GM06990 (cell line): ENCODE data around the gene RPL35.
"Not testable (repeated sequence)": the region's sequence is repeated elsewhere in the genome, so short reads cannot be mapped to it uniquely, and the experiment has no call there.

ENCODE experiments used
- DNase-seq: peaks from one replicate; pipeline ENCODE4 v3.0.0-alpha.2; 2011; ENCODE audit not compliant: insufficient read length; ENCODE audit errors: extremely low read depth
- H3K27me3 ChIP-seq: replicated peaks from 2 replicates; pipeline ENCODE4 v1.6.0; 2011; ENCODE audit warnings: low read length; ENCODE audit not compliant: control insufficient read depth, insufficient read depth
- H3K36me3 ChIP-seq: 2 replicates; pipeline ENCODE4 v1.5.1; 2011; ENCODE audit warnings: low read length; ENCODE audit not compliant: control insufficient read depth, insufficient read depth
- H3K4me3 ChIP-seq: replicated peaks from 2 replicates; pipeline ENCODE4 v1.5.1; 2011; ENCODE audit warnings: low read depth, mild to moderate bottlenecking, control low read depth, low read length
- CTCF ChIP-seq: IDR thresholded peaks from 2 replicates; pipeline ENCODE4 v1.5.1; 2011; ENCODE audit warnings: low read length, control low read depth, mild to moderate bottlenecking, inconsistent platforms; ENCODE audit not compliant: insufficient read depth, poor library complexity, severe bottlenecking

RPL35 gene

GRCh38 chr9:124840300-124840833 is 21.4 kb downstream of the RPL35 start:
- no peaks in the 10 kb centered on the region for H3K36me3 ChIP-seq
- no peak for DNase-seq
- no peak overlapping the region for H3K4me3 ChIP-seq
- H3K27me3 ChIP-seq, result no peaks in the 10 kb centered on the region
- peak; percentile 60 for TF ChIP-seq CTCF

GRCh38 chr9:124839612-124840299 is 22.0 kb downstream of the RPL35 start:
- Histone ChIP-seq H3K27me3 (no peaks in the 10 kb centered on the region), H3K36me3 (no peaks in the 10 kb centered on the region), H3K4me3 (no peak overlapping the region)
- peak; percentile 41 for TF ChIP-seq CTCF
- DNase-seq, result no peak

- H3K27me3 ChIP-seq, DNase-seq, H3K4me3 ChIP-seq, H3K36me3 ChIP-seq: not testable (repeated sequence)
These were observed 23.0 kb downstream of the RPL35 start for GRCh38 chr9:124838567-124839275.

- H3K4me3 ChIP-seq, H3K27me3 ChIP-seq, DNase-seq, H3K36me3 ChIP-seq: not testable (repeated sequence)
These were observed 23.6 kb downstream of the RPL35 start for GRCh38 chr9:124838132-124838531.

GRCh38 chr9:124835026-124835557 is 26.7 kb downstream of the RPL35 start:
- no peak for TF ChIP-seq CTCF
- H3K4me3 ChIP-seq, result no peak overlapping the region
- no peak for DNase-seq
- no peaks in the 10 kb centered on the region for H3K27me3 ChIP-seq
- H3K36me3 ChIP-seq, result no peaks in the 10 kb centered on the region

- Histone ChIP-seq H3K36me3 (no peaks in the 10 kb centered on the region), H3K4me3 (no peak overlapping the region), H3K27me3 (no peaks in the 10 kb centered on the region)
- DNase-seq, result no peak
- TF ChIP-seq CTCF, result no peak
These were observed 27.2 kb downstream of the RPL35 start for GRCh38 chr9:124834591-124834990.
